Measurements from ENCODE around the gene POP5. TPM values are rescaled to one million over a fixed set of nuclear protein-coding genes. Genes with fewer than 3 reads are reported as not detected.
"Not testable (repeated sequence)": the region's sequence is repeated elsewhere in the genome, so short reads cannot be mapped to it uniquely, and the experiment has no call there.

POP5 gene
- total RNA-seq, 1 donor from 2014 or later = 23.1 TPM

- TF ChIP-seq CTCF (conservative IDR thresholded peaks at IDR 0.05; ENCODE audit: low read depth, low read length) = no peak
- DNase-seq (ENCODE audit: low read depth) = no peak
- H3K4me3 ChIP-seq (ENCODE audit: low read depth, low read length) = peak overlapping the region; percentile 81
Measured at GRCh38 chr12:120534703-120535655, 46.2 kb downstream of the POP5 start.

GRCh38 chr12:120534203-120534702, 46.9 kb downstream of the POP5 start, which contains the start of gene RNF10:
Gene RNF10, plus strand, starts transcription at chr12:120534356. Its CDS starts 456 bp downstream, at chr12:120534812.
- no peak for TF ChIP-seq CTCF (conservative IDR thresholded peaks at IDR 0.05; ENCODE audit: low read depth, low read length)
- no peak for DNase-seq (ENCODE audit: low read depth)
- peak within 1 kb of the TSS; percentile 81 for H3K4me3 ChIP-seq (ENCODE audit: low read depth, low read length)

GRCh38 chr12:120532701-120533238, 48.4 kb downstream of the POP5 start:
- no peak for TF ChIP-seq CTCF (conservative IDR thresholded peaks at IDR 0.05; ENCODE audit: low read depth, low read length)
- no peak for DNase-seq (ENCODE audit: low read depth)
- no peak overlapping the region for H3K4me3 ChIP-seq (ENCODE audit: low read depth, low read length)

- not testable (repeated sequence) for DNase-seq (ENCODE audit: low read depth); H3K4me3 ChIP-seq (ENCODE audit: low read depth, low read length)
Measured at GRCh38 chr12:120530418-120530761, 50.8 kb downstream of the POP5 start.

- no peak for DNase-seq (ENCODE audit: low read depth)
- peak; percentile 38 for TF ChIP-seq CTCF (conservative IDR thresholded peaks at IDR 0.05; ENCODE audit: low read depth, low read length)
- peak overlapping the region; percentile 98 for H3K4me3 ChIP-seq (ENCODE audit: low read depth, low read length)
Measured at GRCh38 chr12:120529641-120530417, 51.4 kb downstream of the POP5 start.

- peak within 1 kb of the TSS; percentile 98 for H3K4me3 ChIP-seq (ENCODE audit: low read depth, low read length)
- no peak for TF ChIP-seq CTCF (conservative IDR thresholded peaks at IDR 0.05; ENCODE audit: low read depth, low read length)
- no peak for DNase-seq (ENCODE audit: low read depth)
Measured at GRCh38 chr12:120528861-120529525, 52.2 kb downstream of the POP5 start, which contains the start of gene COQ5. Gene COQ5, minus strand, starts transcription at chr12:120529158. Its CDS starts 17 bp downstream, at chr12:120529141.

Other genes with a start within 250 kb of the POP5 start
- 5.4 and 25.8 TPM in 2 replicates for gene MSI1, start 212.2 kb downstream of the POP5 start, total RNA-seq
- gene COX6A1, start 143.3 kb downstream of the POP5 start, total RNA-seq = 572 and 889 TPM in 2 replicates
- gene TRIAP1, start 135.0 kb downstream of the POP5 start, total RNA-seq = 31.1 and 39.1 TPM in 2 replicates
- gene GATC, start 135.0 kb downstream of the POP5 start, total RNA-seq = 23.4 and 25.3 TPM in 2 replicates
- 128 and 142 TPM in 2 replicates for gene SRSF9, start 111.7 kb downstream of the POP5 start, total RNA-seq
- gene DYNLL1, start 85.3 kb downstream of the POP5 start, total RNA-seq = 357 and 388 TPM in 2 replicates
- gene COQ5, start 52.2 kb downstream of the POP5 start, total RNA-seq = 40.8 and 46.3 TPM in 2 replicates
- 66.9 and 81.2 TPM in 2 replicates for gene RNF10, start 47.0 kb downstream of the POP5 start, total RNA-seq
- 0.14 and 1.1 TPM in 2 replicates for gene CABP1, start 59.2 kb upstream of the POP5 start, total RNA-seq
- 99.5 and 124 TPM in 2 replicates for gene MLEC, start 105.7 kb upstream of the POP5 start, total RNA-seq
- gene UNC119B, start 129.1 kb upstream of the POP5 start, total RNA-seq = 14.9 and 22.4 TPM in 2 replicates
- 16.4 and 25.3 TPM in 2 replicates for gene ACADS, start 144.4 kb upstream of the POP5 start, total RNA-seq